ENCODE data around the gene SKIC2.

DNA sequence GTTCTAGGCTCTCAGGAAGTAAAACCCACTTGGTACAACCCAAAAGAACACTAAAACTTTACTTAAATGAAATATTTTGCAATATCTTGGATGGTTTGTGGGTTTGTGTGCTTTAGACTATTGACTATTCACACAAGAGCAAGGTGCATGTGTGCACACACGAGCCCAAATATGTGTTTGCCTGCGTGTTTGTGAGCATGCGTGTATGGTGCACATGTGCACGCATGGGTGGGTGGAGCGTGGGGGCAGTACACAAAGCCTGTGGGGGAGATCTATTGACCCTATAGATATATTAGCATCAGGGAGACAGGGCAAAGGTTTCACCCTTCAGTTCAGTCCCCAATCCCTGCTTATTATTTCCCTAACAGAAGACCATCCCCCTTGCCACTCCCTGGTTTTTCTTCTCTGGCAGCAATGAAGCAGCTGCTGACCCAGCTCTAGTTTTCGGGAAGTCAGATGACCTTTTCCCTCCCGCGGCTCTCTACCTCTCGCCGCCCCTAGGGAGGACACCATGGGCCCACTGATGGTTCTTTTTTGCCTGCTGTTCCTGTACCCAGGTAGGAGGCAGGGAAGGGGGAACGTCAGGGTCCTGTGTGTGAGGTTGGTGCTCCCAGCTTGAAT is 31.6 kb upstream of the SKIC2 start, which contains the start of gene C2:
- TF ChIP-seq, protein P1, sequence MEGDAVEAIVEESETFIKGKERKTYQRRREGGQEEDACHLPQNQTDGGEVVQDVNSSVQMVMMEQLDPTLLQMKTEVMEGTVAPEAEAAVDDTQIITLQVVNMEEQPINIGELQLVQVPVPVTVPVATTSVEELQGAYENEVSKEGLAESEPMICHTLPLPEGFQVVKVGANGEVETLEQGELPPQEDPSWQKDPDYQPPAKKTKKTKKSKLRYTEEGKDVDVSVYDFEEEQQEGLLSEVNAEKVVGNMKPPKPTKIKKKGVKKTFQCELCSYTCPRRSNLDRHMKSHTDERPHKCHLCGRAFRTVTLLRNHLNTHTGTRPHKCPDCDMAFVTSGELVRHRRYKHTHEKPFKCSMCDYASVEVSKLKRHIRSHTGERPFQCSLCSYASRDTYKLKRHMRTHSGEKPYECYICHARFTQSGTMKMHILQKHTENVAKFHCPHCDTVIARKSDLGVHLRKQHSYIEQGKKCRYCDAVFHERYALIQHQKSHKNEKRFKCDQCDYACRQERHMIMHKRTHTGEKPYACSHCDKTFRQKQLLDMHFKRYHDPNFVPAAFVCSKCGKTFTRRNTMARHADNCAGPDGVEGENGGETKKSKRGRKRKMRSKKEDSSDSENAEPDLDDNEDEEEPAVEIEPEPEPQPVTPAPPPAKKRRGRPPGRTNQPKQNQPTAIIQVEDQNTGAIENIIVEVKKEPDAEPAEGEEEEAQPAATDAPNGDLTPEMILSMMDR (IDR thresholded peaks at IDR 0.05 in 2 of 3, conservative IDR thresholded peaks at IDR 0.05 in 1 of 3; ENCODE audit: borderline replicate concordance in 1 of 3, insufficient read depth in 1 of 3, low read depth in 2 of 3, low read length in 2 of 3), result no peak
- TF ChIP-seq POLR2A (IDR thresholded peaks at IDR 0.05; ENCODE audit: borderline replicate concordance, extremely low read depth, insufficient read depth, insufficient read length) (no peak), EZH2phosphoT487 (IDR thresholded peaks at IDR 0.05; ENCODE audit: borderline replicate concordance) (no peak)

All from HCT116 (cell line).